Measurements from ENCODE around the gene BPIFA3. TPM values are rescaled to one million over a fixed set of nuclear protein-coding genes. Genes with fewer than 3 reads are reported as not detected.

The BPIFA3 gene
- total RNA-seq, 4 donors from 2014 or later: not detected

GRCh38 chr20:33236351-33236750 lies 19.2 kb downstream of the BPIFA3 start:
- H3K4me3 ChIP-seq (ENCODE audit: low read depth, poor library complexity, severe bottlenecking): no peak overlapping the region
- no peak for DNase-seq (ENCODE audit: low spot score in 2 of 2)
- intact Hi-C loops (cut with DNase I; ENCODE audit: low total_unique reads): no loop called here
- 23 to 67% methylated on average over 1 of the region's 1 CpG for WGBS, 2 donors
- TF ChIP-seq POLR2A (IDR thresholded peaks at IDR 0.05) (no peak), CTCF (IDR thresholded peaks at IDR 0.05) (no peak)

GRCh38 chr20:33237989-33238388 lies 20.8 kb downstream of the BPIFA3 start:
- WGBS, 2 donors: 55 to 64% methylated on average over 3 to 6 of the region's 6 CpGs

DNA sequence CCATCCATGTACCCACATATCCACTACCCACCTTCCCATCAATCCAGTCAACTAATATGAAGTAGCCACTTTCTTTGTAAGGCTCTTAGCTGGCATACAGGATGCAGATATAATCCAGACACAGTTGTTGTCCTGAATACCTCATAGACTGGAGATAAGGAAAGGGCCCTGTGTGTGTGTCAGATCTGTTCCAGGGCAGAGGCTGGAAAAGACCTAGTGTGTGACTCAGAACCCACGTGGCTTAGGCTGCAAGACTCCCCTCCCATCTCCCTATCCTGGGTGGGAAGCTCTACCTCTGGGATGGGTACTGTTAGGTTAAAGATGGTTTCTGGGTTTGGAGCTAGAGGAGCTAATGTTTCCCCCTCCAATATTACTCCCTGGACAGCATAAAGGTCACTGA lies 22.3 kb downstream of the BPIFA3 start:
- intact Hi-C loops (cut with DNase I; ENCODE audit: low total_unique reads): no loop called here
- DNase-seq (ENCODE audit: low spot score in 2 of 2): no peak

More at GRCh38 chr20:33237989-33238388, 20.8 kb downstream of the BPIFA3 start:
- DNase-seq (ENCODE audit: low spot score in 2 of 2): no peak
- intact Hi-C loops (cut with DNase I; ENCODE audit: low total_unique reads): no loop called here
- H3K4me3 ChIP-seq (ENCODE audit: low read depth, poor library complexity, severe bottlenecking): no peak overlapping the region
- no peak for TF ChIP-seq POLR2A (IDR thresholded peaks at IDR 0.05)
- TF ChIP-seq CTCF (IDR thresholded peaks at IDR 0.05): no peak

GRCh38 chr20:33239979-33240736 lies 23.0 kb downstream of the BPIFA3 start:
- no peak for TF ChIP-seq CTCF (IDR thresholded peaks at IDR 0.05)
- TF ChIP-seq POLR2A (IDR thresholded peaks at IDR 0.05): no peak
- no peak overlapping the region for H3K4me3 ChIP-seq (ENCODE audit: low read depth, poor library complexity, severe bottlenecking)
- intact Hi-C loops (cut with DNase I; ENCODE audit: low total_unique reads): no loop called here
- DNase-seq (ENCODE audit: low spot score in 2 of 2): no peak
- WGBS, 2 donors: 82 to 85% methylated on average over 4 of the region's 4 CpGs

More for the DNA sequence above, 22.3 kb downstream of the BPIFA3 start:
- no peak overlapping the region for H3K4me3 ChIP-seq (ENCODE audit: low read depth, poor library complexity, severe bottlenecking)
- 36 to 38% methylated on average over 1 of the region's 1 CpG for WGBS, 2 donors
- TF ChIP-seq CTCF (IDR thresholded peaks at IDR 0.05) (no peak), POLR2A (IDR thresholded peaks at IDR 0.05) (no peak)

DNA sequence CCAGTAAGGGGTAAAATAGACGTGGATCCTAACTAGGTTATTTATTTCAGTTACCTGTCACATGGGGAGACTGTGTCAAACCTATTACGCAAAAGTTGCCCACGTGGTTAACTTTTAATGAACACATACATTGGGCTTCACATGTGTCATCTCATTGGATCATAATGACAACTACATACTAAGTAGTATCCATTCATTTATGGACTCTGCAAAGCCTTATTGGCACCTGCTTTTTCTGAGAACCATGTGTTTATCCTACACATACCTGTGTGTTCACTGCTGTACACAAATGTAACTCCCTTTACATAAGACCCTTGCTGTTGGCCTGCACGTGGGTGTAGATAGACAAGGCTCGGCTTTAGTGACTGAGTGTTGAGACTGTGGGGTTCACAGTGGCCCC lies 23.8 kb downstream of the BPIFA3 start:
- no peak overlapping the region for H3K4me3 ChIP-seq (ENCODE audit: low read depth, poor library complexity, severe bottlenecking)
- 65 to 75% methylated on average over 5 of the region's 5 CpGs for WGBS, 2 donors
- TF ChIP-seq CTCF (IDR thresholded peaks at IDR 0.05): no peak
- TF ChIP-seq POLR2A (IDR thresholded peaks at IDR 0.05): no peak
- no peak for DNase-seq (ENCODE audit: low spot score in 2 of 2)
- intact Hi-C loops (cut with DNase I; ENCODE audit: low total_unique reads): no loop called here

Measured in lower leg skin (tissue), 4 donors.